Bronchial epithelial cell (primary cell): ENCODE measurements around the gene ETNK2. TPM values are rescaled to one million over a fixed set of nuclear protein-coding genes. Genes with fewer than 3 reads are reported as not detected.

Experiments
- DNase-seq: peaks from one replicate; pipeline ENCODE4 v3.0.0-alpha.2; 2010; ENCODE audit warnings: low read depth
- FAIRE-seq: peaks from 2 replicates; lab custom pipeline; 2011; peaks lifted over from hg19 to GRCh38; lab: Jason Lieb, UNC
- H3K27me3 ChIP-seq: 2 replicates; pipeline ENCODE4 v1.5.1; 2011; ENCODE audit warnings: low read length; ENCODE audit not compliant: control insufficient read depth, insufficient read depth
- H3K36me3 ChIP-seq: 2 replicates; pipeline ENCODE4 v1.5.1; 2011; ENCODE audit warnings: low read length; ENCODE audit not compliant: control insufficient read depth, insufficient read depth
- H3K4me3 ChIP-seq: 2 replicates; pipeline ENCODE4 v1.5.1; 2011; ENCODE audit warnings: mild to moderate bottlenecking, low read depth, low read length, control low read depth
- total RNA-seq: library from RNA; depleted of rRNA; stranded (reverse); fragments of >200 nt; gene quantifications from 2 replicates; pipeline ENCODE4 v1.2.1, GENCODE V29; 2014
- TF ChIP-seq, protein P1 (sequence below): IDR thresholded peaks from 2 replicates; pipeline ENCODE4 v1.5.1; 2011; ENCODE audit warnings: mild to moderate bottlenecking, moderate library complexity, low read length, control low read depth, inconsistent platforms; ENCODE audit not compliant: insufficient read depth, severe bottlenecking

Gene ETNK2
- total RNA-seq, 1 donor from 2014 or later = 58.7 TPM

- H3K4me3 ChIP-seq = no peak overlapping the region
- TF ChIP-seq, protein P1, sequence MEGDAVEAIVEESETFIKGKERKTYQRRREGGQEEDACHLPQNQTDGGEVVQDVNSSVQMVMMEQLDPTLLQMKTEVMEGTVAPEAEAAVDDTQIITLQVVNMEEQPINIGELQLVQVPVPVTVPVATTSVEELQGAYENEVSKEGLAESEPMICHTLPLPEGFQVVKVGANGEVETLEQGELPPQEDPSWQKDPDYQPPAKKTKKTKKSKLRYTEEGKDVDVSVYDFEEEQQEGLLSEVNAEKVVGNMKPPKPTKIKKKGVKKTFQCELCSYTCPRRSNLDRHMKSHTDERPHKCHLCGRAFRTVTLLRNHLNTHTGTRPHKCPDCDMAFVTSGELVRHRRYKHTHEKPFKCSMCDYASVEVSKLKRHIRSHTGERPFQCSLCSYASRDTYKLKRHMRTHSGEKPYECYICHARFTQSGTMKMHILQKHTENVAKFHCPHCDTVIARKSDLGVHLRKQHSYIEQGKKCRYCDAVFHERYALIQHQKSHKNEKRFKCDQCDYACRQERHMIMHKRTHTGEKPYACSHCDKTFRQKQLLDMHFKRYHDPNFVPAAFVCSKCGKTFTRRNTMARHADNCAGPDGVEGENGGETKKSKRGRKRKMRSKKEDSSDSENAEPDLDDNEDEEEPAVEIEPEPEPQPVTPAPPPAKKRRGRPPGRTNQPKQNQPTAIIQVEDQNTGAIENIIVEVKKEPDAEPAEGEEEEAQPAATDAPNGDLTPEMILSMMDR = no peak
- no peaks in the 10 kb centered on the region for H3K36me3 ChIP-seq
- H3K27me3 ChIP-seq = peaks cover 2% of the 10 kb centered on the region
- no peak for FAIRE-seq
- DNase-seq = no peak
These were observed 28.3 kb upstream of the ETNK2 start for GRCh38 chr1:204180133-204180532.

GRCh38 chr1:204178487-204179281 lies 26.8 kb upstream of the ETNK2 start:
- H3K27me3 ChIP-seq = peaks cover 2% of the 10 kb centered on the region
- H3K4me3 ChIP-seq = no peak overlapping the region
- no peaks in the 10 kb centered on the region for H3K36me3 ChIP-seq
- TF ChIP-seq, protein P1 = no peak
- FAIRE-seq (no peak), DNase-seq (no peak)

GRCh38 chr1:204177133-204177532 lies 25.3 kb upstream of the ETNK2 start:
- TF ChIP-seq, protein P1 = no peak
- no peak for DNase-seq
- H3K36me3 ChIP-seq = no peaks in the 10 kb centered on the region
- H3K27me3 ChIP-seq = peaks cover 2% of the 10 kb centered on the region
- no peak for FAIRE-seq
- H3K4me3 ChIP-seq = no peak overlapping the region

- H3K27me3 ChIP-seq = peaks cover 2% of the 10 kb centered on the region
- H3K36me3 ChIP-seq = no peaks in the 10 kb centered on the region
- no peak overlapping the region for H3K4me3 ChIP-seq
- FAIRE-seq (no peak), DNase-seq (no peak)
- TF ChIP-seq, protein P1 = no peak
These were observed 24.2 kb upstream of the ETNK2 start for GRCh38 chr1:204176049-204176448.

DNA sequence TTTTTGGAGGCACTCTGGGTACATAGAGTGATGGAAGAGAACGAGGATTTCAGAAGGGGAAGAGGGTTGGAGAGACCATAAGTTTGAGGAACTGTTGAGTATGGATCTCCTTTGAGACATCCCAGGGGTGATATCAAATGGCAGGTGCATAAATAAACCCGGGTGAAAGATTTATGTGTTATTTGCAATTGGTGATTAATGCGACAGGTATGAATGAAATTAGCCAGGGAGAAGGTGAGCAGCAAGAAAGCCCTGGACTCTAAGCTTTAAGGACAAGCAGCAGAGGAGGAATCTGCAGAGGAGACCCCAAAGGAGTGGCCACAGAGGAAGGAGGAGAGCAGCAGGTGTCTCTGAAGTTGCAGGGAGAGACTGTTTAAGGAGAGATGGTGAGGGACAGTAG lies 23.1 kb upstream of the ETNK2 start:
- peak; percentile 35 for DNase-seq
- Histone ChIP-seq H3K4me3 (no peak overlapping the region), H3K36me3 (no peaks in the 10 kb centered on the region), H3K27me3 (peaks cover 2% of the 10 kb centered on the region)
- TF ChIP-seq, protein P1 = no peak
- FAIRE-seq = no peak
